ENCODE data around the gene ADGRB2.

GRCh38 chr1:31731049-31731565 lies 33.0 kb downstream of the ADGRB2 start:
- no peak for TF ChIP-seq CTCF (IDR thresholded peaks at IDR 0.05)
- TF ChIP-seq POLR2A (IDR thresholded peaks at IDR 0.05): no peak
- no peak for TF ChIP-seq POLR2AphosphoS5 (IDR thresholded peaks at IDR 0.05)

All from suprapubic skin (tissue), 4 donors.